GOT3 (cell line): ENCODE data around the gene CACNA1C.

Source experiments
- DNase-seq: peaks from one replicate; lab custom pipeline; 2025; ENCODE audit warnings: mixed read lengths; lab: John Stamatoyannopoulos, UW

The CACNA1C gene

GRCh38 chr12:2745655-2746054 is 692.9 kb downstream of the CACNA1C start:
- no peak for DNase-seq
